GM20431 (cell line): ENCODE results near the gene RYR3.

Source experiments
- in situ Hi-C: fragments of 300-500 bp; cut with MseI, MboI; formaldehyde crosslinking; loops from one replicate; pipeline ENCODE4 v1.15.0; 2020; ENCODE audit warnings: low sequenced_read_pairs; ENCODE audit not compliant: unreplicated experiment

RYR3 gene

GRCh38 chr15:33492434-33493052 is 181.8 kb downstream of the RYR3 start:
- in situ Hi-C loops, result no loop called here

DNA sequence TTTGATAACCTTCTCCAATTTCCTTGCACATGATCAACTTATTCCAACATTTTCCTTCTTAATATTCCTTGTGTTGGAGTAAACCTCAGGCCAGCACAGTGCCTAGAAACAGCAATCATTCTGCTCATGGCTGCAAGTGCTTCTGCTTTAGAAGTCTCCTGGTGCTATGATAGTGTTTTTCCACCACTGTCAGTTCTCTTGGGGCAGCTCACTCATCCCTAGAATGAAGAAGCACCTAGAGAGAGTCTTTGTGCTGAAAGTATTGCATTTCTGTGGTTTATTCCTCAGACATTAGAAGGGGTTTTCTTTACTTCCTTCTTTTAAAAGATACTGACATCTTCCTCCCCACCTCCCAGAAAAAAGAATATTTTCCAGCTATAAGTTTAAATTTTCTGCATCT is 183.5 kb downstream of the RYR3 start:
- in situ Hi-C loops, result no loop called here

DNA sequence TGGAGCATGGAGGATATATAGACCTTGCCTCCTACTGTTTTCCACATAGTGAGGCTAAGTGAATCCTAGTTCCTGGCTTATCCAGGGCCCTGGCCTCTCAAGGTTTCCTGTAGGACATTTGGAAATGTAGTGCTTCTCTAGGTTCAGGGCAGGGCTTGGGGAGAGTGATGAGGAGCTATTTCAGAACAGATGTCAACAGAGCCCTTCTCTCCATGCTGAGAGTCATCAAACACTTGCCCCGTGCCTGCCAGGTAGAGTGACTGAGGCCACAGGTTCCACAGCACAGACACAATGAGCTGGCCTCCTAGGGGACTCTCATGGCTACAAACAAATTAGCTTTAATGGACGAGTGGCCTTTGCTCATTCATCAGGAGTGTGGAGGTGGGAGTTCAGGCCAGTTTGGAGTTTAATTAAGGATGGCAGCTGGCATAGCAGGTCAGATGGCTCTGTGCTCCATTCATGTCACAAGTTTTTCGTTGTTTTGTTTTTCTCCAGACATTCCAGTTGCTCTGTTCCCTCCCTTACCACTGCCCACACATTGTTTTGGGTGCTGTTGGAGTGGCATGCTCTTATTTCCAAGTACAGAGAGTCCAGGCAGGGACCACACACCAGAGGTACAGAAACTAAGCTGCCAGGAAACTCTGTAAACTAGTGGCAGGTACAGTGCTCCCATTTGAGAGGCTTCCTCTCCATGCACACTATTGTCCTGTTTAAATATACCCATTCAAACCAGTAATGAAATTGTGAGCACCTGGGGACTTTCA is 189.8 kb downstream of the RYR3 start:
- in situ Hi-C loops, result no loop called here

DNA sequence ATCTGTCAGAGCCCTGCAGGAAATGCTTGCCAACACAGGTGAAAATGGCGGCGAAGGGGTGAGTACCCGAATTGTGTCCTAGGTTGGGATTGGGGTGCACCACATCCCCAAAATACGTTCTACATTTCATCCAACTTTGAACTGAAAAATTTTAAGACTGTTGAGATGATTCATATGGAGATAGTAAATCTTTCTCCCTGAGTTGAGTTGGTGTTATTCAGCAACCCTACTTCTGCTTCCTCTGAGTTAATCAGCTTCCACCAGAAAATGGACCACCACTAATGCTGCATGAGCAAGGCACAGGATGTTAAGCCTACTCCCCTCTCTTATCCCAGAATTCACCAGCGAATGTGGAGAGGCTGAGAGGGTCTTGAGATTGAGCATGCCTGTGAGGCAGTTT is 192.9 kb downstream of the RYR3 start:
- in situ Hi-C loops, result no loop called here

DNA sequence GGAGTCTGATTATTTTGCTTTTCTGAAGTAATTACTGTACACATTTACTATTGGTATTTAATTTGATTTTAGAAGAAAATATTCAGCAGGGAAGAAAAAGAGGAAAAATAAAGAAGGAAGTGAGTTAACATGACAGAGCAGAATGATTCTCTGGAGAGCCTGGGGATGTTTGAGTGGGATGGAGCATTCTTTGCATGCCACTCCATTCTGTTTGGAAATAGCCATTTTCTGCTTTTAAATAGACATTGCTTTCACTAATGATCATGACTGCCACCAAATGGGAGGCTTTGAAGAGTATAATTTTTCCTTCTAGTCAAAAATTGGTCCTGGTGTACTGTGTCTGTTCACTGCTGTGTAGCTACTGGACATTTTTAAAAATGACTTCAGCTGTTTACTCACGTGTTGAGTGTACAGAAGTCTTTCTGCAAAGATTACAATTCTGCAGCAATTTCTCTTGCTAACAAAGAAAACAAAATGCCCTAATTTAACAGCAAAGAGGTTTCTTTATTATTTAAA is 196.1 kb downstream of the RYR3 start:
- in situ Hi-C loops, result no loop called here

DNA sequence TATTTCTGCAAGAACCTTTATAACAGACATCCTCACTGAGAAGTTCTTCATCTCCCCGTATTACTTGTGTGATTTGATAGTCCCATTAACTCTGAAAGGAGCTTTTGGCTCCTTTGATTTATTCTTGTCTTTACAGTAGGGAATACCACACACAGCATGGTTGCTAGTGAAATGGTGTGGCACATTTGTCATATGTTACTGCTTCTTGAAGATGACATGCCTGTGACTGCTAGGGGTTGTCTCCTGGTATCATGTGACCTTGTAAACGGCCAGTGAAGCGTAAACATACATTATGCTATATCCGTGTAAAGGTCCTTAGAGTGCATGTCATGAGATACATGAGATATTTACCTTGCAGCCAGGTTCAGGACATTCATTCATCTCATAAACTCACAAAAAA is 197.9 kb downstream of the RYR3 start:
- in situ Hi-C loops, result no loop called here

GRCh38 chr15:33515121-33515520 is 204.4 kb downstream of the RYR3 start:
- in situ Hi-C loops, result no loop called here

GRCh38 chr15:33516563-33516962 is 205.8 kb downstream of the RYR3 start:
- in situ Hi-C loops, result no loop called here

GRCh38 chr15:33517944-33518343 is 207.2 kb downstream of the RYR3 start:
- in situ Hi-C loops, result no loop called here

DNA sequence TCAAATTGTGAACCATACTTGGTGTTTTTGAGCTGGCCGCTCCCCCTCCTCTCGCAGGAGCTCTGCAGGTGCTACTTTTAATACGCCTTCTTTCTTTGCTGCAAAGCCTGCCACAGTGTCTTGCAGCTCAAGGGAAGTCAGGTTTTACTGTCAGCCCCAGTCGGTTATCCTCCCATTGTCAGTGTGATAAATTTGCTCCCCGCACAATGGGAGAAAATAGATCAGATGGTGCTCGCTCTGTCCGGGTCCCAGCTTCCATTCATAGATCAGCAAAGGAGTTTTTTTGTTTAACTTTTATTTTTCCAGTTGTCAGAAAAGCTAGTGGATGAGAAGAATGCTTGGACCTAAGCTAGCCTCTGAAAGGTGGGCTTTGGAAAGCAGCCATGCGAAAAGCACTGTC is 207.7 kb downstream of the RYR3 start:
- in situ Hi-C loops, result no loop called here

- in situ Hi-C loops, result no loop called here
Observed at GRCh38 chr15:33524274-33524673, 213.5 kb downstream of the RYR3 start.

DNA sequence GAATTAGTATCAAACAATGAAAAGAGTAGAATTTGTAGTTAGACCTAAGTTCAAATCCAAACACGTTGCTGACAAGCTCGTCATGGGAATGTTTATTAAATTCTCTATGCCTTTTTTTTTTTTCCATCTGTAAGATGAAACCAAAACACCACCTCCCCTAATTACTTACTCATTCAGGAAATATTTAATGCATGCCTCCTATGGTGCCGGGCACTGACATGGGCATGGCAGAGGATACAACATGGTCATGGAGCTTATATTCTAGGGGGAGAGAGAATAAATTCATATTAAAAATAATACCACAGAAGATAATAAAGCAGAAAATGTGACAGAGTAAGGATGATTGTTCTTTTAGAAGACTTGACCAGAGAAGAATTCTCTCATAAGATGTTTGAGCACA is 215.8 kb downstream of the RYR3 start:
- in situ Hi-C loops, result no loop called here

- in situ Hi-C loops, result no loop called here
Observed at GRCh38 chr15:33533197-33533596, 222.4 kb downstream of the RYR3 start.

- in situ Hi-C loops, result no loop called here
Observed at GRCh38 chr15:33534642-33535041, 223.9 kb downstream of the RYR3 start.

- in situ Hi-C loops, result no loop called here
Observed at GRCh38 chr15:33535135-33535534, 224.4 kb downstream of the RYR3 start.

GRCh38 chr15:33539825-33540573 is 229.2 kb downstream of the RYR3 start:
- in situ Hi-C loops, result no loop called here

DNA sequence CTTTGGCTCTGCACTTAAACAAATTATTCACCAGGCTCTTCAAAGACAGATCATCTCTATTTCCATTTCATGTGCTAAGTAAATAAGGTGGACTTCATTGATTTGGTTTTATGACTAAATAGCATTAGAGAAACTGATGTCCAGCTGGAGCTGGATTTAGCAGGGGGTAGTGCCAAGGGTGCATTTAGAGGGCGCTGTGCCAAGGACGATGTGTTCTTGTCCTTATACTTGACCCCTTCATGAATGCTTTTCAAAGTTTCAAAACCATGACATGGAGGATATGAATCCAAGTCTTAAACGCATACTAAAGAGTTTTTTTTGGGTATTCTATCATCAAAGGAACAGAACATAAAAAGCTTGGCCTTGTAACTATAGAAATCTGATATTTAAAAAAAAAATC is 233.2 kb downstream of the RYR3 start:
- in situ Hi-C loops, result no loop called here

DNA sequence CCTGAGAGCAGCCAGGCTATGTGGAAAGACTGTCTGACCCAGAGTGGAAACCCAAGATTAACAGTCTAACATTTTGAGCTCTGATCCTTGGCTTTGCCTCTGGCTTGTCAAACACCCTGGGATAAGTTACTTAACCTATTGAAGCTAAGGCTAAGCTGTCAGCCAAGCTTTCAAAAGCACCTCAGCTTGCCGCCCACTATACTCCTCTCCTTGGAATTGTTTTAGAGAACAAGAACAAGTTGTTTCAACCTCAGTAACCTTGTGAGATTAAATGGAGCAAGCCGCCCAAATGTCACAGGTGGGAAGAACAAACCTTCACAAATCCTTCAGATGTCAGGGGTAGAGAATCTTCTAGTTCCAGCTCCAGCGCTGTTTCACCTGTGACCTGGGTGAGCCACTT is 235.1 kb downstream of the RYR3 start:
- in situ Hi-C loops, result no loop called here

DNA sequence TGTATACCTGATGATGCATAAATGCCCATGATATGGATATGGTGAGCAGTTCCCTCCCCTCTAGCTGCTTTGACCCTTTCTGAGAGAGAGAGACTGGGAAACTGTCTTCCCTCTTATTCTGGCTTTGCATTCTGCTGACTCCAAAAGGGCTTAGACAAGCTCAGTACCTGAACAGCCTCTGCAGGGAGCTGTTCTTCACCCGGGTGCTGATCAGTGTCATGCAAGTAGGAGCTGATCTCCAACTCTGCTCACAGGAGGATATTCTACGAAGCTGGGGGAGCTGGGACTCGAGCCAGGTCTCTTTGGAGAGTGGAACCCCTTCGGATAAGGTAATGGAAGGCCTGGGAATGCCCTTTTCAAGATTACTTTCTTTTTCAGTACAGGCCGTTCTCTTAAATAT is 237.1 kb downstream of the RYR3 start:
- in situ Hi-C loops, result no loop called here

GRCh38 chr15:33551860-33552259 is 241.1 kb downstream of the RYR3 start:
- in situ Hi-C loops, result no loop called here

GRCh38 chr15:33553157-33553556 is 242.4 kb downstream of the RYR3 start:
- in situ Hi-C loops, result no loop called here
